EL (cell line): ENCODE measurements around the gene TMEM114.
A peak's percentile ranks its signal among the peaks of the same experiment; 100 is the strongest.
"Not testable (repeated sequence)": the region's sequence is repeated elsewhere in the genome, so short reads cannot be mapped to it uniquely, and the experiment has no call there.

Experiments used
- DNase-seq: peaks from one replicate; pipeline ENCODE4 v3.0.0-alpha.2; 2016

The TMEM114 gene

GRCh38 chr16:8572919-8573724 lies 17.2 kb downstream of the TMEM114 start:
- peak; percentile 17 for DNase-seq

GRCh38 chr16:8572063-8572918 lies 18.0 kb downstream of the TMEM114 start:
- DNase-seq: no peak

GRCh38 chr16:8571061-8571596 lies 19.2 kb downstream of the TMEM114 start:
- peak; percentile 17 for DNase-seq

- not testable (repeated sequence) for DNase-seq
These were observed 19.9 kb downstream of the TMEM114 start for GRCh38 chr16:8570393-8570792.

GRCh38 chr16:8569650-8570346 lies 20.5 kb downstream of the TMEM114 start:
- no peak for DNase-seq

- no peak for DNase-seq
These were observed 22.1 kb downstream of the TMEM114 start for GRCh38 chr16:8568231-8568617.

- DNase-seq: peak; percentile 87
These were observed 22.7 kb downstream of the TMEM114 start for GRCh38 chr16:8567355-8568230.

- DNase-seq: no peak
These were observed 24.8 kb downstream of the TMEM114 start for GRCh38 chr16:8565498-8565897.

- DNase-seq: no peak
These were observed 25.4 kb downstream of the TMEM114 start for GRCh38 chr16:8564934-8565345.

- DNase-seq: not testable (repeated sequence)
These were observed 26.3 kb downstream of the TMEM114 start for GRCh38 chr16:8563944-8564540.

GRCh38 chr16:8561496-8561895 lies 28.8 kb downstream of the TMEM114 start:
- no peak for DNase-seq

GRCh38 chr16:8555400-8555799 lies 34.9 kb downstream of the TMEM114 start:
- DNase-seq: no peak

GRCh38 chr16:8554881-8555280 lies 35.4 kb downstream of the TMEM114 start:
- no peak for DNase-seq

- no peak for DNase-seq
These were observed 36.3 kb downstream of the TMEM114 start for GRCh38 chr16:8554022-8554421.

GRCh38 chr16:8552487-8553221 lies 37.7 kb downstream of the TMEM114 start:
- no peak for DNase-seq

GRCh38 chr16:8551388-8552332 lies 38.7 kb downstream of the TMEM114 start:
- DNase-seq: no peak

- DNase-seq: no peak
These were observed 39.5 kb downstream of the TMEM114 start for GRCh38 chr16:8550728-8551387.

- no peak for DNase-seq
These were observed 40.4 kb downstream of the TMEM114 start for GRCh38 chr16:8549843-8550412.

- no peak for DNase-seq
These were observed 42.1 kb downstream of the TMEM114 start for GRCh38 chr16:8548166-8548565.
